ENCODE data around the gene NUDT4B.
"Not testable (repeated sequence)": the region's sequence is repeated elsewhere in the genome, so short reads cannot be mapped to it uniquely, and the experiment has no call there.

NUDT4B gene

DNA sequence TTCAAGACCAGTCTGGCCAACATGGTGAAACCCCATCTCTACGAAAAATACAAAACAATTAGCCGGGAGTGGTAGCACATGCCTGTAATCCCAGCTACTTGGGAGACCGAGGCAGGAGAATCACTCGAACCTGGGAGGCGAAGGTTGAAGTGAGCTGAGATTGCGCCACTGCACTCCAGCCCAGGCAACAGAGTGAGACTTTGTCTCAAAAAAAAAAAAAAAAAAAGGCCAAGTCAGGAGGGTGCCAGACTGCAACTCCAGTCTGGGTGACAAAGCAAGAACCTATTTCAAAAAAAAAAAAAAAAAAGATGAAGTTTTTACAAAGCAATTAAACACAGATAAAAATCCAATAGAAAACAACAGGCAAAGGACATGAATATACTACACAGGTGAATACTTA is 9.9 kb upstream of the NUDT4B start:
- not testable (repeated sequence) for DNase-seq

- DNase-seq = not testable (repeated sequence)
Measured at GRCh38 chr1:148743200-148743599, 5.4 kb upstream of the NUDT4B start.

GRCh38 chr1:148743726-148744720 is 4.6 kb upstream of the NUDT4B start:
- not testable (repeated sequence) for DNase-seq

DNA sequence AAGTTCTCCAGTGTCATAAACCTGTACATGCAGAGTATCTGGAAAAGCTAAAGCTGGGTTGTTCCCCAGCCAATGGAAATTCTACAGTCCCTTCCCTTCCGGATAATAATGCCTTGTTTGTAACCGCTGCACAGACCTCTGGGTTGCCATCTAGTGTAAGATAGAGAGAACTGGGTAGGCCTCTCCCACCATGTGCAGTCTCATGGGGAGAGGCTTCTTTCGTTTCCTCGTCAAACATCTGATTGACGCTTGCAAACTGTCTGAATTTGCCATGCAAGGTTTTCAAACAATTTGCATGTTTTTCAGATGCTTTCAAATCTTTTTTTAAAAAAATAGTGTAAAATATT is 734 bp downstream of the NUDT4B start:
- not testable (repeated sequence) for DNase-seq

- DNase-seq = not testable (repeated sequence)
Measured at GRCh38 chr1:148756231-148756630, 7.7 kb downstream of the NUDT4B start.

DNA sequence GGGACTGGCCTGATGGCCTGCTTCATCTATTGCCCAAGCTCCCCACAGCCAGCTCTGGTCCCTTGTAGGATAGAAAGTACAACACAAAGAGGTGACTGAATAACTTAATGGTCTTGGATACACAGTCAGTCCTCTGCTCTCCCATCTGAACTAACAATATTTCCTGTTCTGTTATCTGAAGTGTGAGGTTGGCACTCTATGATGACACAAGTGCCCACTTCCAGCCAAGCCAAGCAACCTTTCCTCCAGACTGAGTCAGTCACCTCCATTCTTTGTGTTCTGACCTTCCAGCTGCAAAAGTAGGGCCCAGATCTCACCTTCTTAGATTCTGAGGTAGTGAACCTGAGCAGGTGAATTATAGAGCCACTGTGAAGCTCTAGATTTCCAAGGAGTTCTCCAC is 8.9 kb downstream of the NUDT4B start:
- DNase-seq = not testable (repeated sequence)

DNA sequence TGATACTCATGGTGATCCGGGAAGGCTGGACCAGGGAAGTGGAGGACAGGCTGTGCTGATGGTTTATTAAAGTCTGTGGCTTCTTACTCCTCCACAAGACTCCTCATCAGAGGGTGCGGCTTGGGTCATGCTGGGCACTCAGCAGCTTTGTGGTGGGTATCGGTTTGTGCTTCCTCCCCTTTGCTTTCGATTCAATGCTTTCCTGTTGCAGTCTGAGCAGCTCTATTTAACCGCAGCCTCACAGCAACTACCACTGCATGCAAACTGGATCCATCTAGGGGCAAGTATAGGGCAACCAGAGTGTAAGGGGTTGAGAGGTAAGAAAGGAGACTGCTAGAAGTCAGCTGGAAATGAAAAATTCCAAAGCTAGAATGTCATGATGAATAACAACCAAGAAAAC is 9.8 kb downstream of the NUDT4B start:
- not testable (repeated sequence) for DNase-seq

DNA sequence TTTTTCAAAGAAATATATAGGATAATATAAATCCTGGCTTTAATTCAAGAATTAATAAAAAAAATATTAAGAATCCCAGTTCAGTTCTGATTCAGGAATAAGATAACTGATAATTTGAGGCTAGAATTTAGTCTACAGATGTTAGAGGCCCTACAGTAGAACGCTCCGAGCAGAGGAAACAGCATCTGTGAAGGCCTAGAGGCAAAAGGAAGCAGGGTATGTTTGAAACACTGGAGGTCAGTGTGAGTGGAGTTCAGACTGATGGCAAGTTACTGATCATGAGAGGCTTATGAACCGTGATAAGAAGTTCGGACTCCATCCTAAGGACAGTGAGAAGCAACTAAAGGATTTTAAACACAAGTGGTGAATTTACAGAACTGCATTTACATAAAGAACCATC is 10.4 kb downstream of the NUDT4B start:
- not testable (repeated sequence) for DNase-seq

DNA sequence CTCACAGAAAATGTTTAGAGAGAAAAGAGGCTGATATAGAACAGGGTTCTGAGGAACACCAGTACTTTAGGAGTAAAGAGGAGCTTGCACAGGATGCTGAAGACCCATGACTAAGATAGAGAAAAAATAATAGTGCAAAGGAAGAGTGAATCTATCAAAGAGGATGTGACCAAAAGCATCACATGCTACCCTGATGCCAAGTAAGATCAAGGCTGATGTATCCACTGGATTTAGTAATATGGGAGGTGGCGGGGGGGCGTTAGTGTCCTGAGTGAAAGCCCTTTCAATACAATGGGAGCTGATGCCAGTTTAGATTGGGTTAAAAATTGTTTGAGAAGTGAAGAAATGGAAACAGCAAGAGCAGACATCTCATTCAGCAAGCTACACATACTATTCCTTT is 11.2 kb downstream of the NUDT4B start:
- DNase-seq = not testable (repeated sequence)

DNA sequence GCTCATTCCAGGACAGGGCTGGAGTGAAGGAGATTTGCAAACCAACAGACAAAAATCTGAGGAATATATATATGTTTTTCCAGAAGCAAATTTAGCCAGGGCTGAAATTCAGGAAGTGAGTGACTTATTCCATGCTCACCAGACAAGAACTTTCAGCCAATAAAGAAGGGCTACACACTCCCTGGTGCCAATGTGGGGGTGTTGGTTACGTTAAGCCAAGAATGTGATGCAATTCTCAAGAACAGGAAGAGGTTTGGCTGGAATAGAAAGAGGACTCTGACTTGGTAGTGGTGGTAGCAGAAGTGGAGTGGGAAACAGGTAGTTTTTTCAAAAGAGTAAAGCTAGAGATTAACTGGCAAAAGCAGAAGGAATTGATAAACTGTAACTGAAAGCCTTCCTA is 11.6 kb downstream of the NUDT4B start:
- not testable (repeated sequence) for DNase-seq

- not testable (repeated sequence) for DNase-seq
Measured at GRCh38 chr1:148761360-148761759, 12.8 kb downstream of the NUDT4B start.

DNA sequence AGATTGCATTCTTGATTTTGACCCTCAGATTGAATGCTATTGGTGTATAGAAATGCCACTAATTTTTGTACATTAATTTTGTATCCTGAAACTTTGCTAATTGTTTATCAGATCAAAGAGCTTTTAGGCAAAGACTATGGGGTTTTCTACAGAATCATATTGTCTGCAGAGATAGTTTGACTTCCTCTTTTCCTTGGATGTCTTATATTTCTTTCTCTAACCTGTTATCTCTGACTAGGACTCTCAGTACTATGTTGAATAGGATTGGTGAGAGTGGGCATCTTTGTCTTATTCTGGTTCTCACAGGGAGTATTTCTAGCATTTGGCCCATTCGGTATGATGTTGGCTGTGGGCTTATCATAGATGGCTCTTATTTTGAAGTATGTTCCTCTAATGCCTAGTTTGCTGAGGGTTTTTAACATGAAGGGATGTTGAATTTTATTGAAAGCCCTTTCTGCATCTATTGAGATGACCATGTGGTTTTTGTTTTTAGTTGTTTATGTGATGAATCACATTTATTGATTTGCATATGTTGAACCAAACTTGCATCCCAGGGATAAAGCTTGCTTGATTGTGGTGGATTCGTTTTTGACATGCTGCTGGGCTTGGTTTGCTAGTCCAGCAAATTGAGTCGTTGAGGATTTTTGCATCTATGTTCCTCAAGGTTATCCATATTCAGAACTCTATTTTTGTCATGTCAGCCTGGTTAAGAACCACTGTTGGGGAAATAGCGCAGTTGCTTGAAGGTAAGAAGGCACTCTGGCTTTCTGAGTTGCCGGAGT is 16.9 kb downstream of the NUDT4B start:
- not testable (repeated sequence) for DNase-seq

GRCh38 chr1:148768541-148768940 is 20.0 kb downstream of the NUDT4B start:
- DNase-seq = not testable (repeated sequence)

- not testable (repeated sequence) for DNase-seq
Measured at GRCh38 chr1:148769495-148769894, 20.9 kb downstream of the NUDT4B start.

DNA sequence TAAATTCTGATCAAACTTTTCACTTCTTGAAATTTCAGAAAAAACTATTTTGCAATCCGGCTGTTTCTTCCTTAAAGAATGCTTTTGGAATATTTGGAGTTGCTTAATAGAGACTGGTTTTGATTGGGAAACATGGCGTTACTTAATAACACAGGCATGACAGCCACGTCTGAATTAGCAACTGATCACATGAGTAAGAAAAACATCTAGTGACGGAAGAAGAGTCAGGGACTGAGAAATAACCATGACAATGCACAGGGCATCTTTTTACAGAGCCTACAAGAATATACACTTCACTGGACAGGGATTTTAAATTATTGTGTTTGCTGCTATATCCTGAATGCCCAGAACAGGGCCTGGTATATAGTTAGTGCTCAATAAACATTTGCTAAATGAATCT is 25.1 kb downstream of the NUDT4B start:
- DNase-seq = not testable (repeated sequence)

DNA sequence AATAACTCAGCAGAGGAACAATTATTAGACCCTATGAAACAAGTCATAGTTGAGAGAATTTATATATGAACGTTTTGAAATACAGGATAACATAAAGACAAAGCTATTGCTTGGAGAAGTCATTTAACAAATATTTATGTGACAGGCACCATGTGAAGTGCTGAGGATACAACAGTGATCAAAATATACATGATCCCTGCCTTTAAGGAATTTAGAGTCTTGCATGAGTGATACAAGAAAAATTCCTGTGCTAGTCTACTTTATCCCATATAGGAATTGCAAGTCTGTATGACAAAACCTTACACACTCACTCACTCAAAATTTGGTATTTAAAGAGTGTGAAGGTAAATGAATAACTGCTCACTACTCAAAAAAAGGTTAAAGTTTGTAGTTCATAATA is 25.5 kb downstream of the NUDT4B start:
- DNase-seq = not testable (repeated sequence)

GRCh38 chr1:148775263-148775662 is 26.7 kb downstream of the NUDT4B start:
- DNase-seq = not testable (repeated sequence)

GRCh38 chr1:148777649-148778048 is 29.1 kb downstream of the NUDT4B start:
- not testable (repeated sequence) for DNase-seq

GRCh38 chr1:148780404-148780803 is 31.8 kb downstream of the NUDT4B start:
- not testable (repeated sequence) for DNase-seq

DNA sequence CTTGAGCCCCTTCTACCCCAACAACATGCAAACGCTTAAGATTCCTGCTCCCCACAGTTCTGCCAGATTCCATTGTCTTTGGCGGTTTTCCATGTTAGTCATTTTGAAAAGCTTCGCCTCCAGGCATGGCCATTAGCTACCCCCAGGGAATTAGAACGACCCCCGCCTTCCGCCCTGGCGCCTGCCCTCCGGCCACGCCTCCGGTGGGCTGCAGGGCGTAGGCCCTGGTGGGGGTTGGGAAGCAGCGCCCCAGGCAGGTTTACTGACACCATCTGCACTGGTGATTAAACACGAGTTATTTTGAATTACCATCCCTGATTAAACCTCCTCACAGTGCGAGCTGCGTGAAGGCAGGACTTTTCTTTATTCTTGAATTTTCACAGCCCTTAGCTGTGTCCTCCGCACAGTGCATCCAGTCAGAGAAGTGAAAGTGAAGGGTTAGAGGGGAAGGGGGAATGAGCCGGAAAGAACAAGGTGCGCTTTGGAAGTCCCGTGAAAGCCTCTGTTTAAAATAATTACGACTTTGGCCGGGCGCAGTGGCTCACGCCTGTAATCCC is 43.0 kb downstream of the NUDT4B start:
- not testable (repeated sequence) for DNase-seq

DNA sequence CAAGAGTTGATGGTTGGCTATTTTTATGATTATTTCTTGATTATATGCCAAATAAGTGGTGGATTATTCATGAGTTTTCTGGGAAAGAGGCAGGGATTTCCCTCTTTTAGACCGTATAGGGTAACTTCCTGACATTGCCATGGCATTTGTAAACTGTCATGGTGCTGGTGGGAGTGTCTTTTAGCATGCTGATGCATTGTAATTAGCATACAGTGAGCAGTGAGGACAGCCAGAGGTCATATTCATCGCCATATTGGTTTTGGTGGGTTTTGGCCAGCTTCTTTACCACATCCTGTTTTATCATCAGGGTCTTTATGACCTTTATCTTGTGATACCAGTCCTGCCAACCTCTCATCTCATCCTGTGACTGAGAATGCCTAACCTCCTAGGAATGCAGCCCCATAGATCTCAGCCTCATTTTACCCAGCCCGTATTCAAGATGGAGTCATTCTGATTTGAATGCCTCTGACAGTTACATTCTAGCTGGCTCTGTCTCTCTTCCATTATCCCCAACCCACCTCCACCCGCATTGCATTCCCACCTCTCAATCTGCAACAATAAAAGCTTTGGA is 45.3 kb downstream of the NUDT4B start:
- not testable (repeated sequence) for DNase-seq

Measured in NCI-H1436 treated with DMSO at 0.1 percent for 48 hours (cell line).